ENCODE results near the gene PLVAP.

GRCh38 chr19:17348700-17349099, 28.4 kb downstream of the PLVAP start:
- TF ChIP-seq CTCF (tag by site-specific recombination; IDR thresholded peaks at IDR 0.05) (no peak), ZBTB20 (tag by site-specific recombination; IDR thresholded peaks at IDR 0.05) (no peak), ZNF302 (tag by site-specific recombination; IDR thresholded peaks at IDR 0.05; ENCODE audit: low read depth) (no peak), ZNF175 (tag by site-specific recombination; IDR thresholded peaks at IDR 0.05) (no peak), ZBTB1 (tag by site-specific recombination; IDR thresholded peaks at IDR 0.05) (no peak), GLI4 (tag by site-specific recombination; IDR thresholded peaks at IDR 0.05) (no peak), ZNF707 (tag by site-specific recombination; IDR thresholded peaks at IDR 0.05) (no peak), HOXC10 (CRISPR knock-in tag; IDR thresholded peaks at IDR 0.05) (no peak), TCF7L2 (IDR thresholded peaks at IDR 0.05; ENCODE audit: borderline replicate concordance, low read depth, low read length) (no peak), ZNF23 (tag by site-specific recombination; IDR thresholded peaks at IDR 0.05; ENCODE audit: borderline replicate concordance) (no peak), WT1 (tag by site-specific recombination; IDR thresholded peaks at IDR 0.05) (no peak), ZNF202 (tag by site-specific recombination; IDR thresholded peaks at IDR 0.05; ENCODE audit: borderline replicate concordance) (no peak)

Measured in HEK293 (cell line).